GM12865 (cell line): ENCODE data around the gene CDH13.

Experiments
- DNase-seq: peaks from one replicate; pipeline ENCODE4 v3.0.0; 2010; ENCODE audit warnings: low read depth
- H3K4me3 ChIP-seq: 2 replicates; pipeline ENCODE4 v1.5.1; 2011; ENCODE audit warnings: mild to moderate bottlenecking, low read depth, low read length, control low read depth
- CTCF ChIP-seq: IDR thresholded peaks from 2 replicates; pipeline ENCODE4 v1.5.1; 2011; ENCODE audit warnings: low read length, control low read depth, low read depth, inconsistent platforms; ENCODE audit not compliant: insufficient read depth; ENCODE audit errors: missing control alignments

Gene CDH13

DNA sequence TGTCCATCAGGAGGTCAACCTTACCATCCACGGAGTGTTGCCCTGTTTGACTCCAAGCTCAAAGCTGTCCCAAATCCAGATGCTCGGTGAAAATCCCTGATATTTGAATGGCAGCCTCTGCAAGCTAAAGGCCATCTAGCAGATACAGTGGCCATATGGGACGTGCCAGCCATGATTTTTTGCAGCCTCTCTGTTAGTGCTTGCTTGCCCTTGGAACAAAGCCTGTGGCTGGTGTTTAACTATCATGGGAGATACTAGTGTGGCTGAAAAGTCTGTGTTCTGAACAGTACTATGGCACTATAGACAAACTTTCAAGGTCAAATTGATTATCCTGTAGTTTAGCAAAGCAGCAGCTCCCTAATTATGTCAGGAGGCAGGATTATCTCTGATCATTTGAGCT lies 214.3 kb downstream of the CDH13 start:
- no peak for DNase-seq
- no peak overlapping the region for H3K4me3 ChIP-seq
- no peak for TF ChIP-seq CTCF

GRCh38 chr16:82843606-82844271 lies 217.0 kb downstream of the CDH13 start:
- no peak for TF ChIP-seq CTCF
- no peak for DNase-seq
- no peak overlapping the region for H3K4me3 ChIP-seq

DNA sequence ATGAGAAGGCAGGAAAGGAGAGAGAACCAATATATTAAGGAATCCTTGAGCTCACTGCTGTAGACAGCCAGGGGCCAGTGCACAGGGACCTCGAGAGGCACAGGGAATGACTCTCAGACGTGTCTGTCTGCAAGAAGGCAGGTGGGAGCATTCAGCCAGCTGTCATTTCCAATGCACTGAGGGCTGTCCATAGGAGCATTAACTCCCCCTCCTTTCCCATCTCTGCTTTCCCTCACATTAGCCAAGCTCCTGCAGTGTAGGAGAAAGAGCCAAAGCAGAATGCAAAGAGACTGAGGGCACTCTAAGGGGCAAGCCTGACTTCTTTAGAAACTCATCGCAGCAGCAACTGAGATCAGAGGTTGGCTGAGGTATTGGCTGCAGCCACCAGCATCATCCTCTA lies 218.3 kb downstream of the CDH13 start:
- no peak for DNase-seq
- no peak overlapping the region for H3K4me3 ChIP-seq
- TF ChIP-seq CTCF, result no peak

DNA sequence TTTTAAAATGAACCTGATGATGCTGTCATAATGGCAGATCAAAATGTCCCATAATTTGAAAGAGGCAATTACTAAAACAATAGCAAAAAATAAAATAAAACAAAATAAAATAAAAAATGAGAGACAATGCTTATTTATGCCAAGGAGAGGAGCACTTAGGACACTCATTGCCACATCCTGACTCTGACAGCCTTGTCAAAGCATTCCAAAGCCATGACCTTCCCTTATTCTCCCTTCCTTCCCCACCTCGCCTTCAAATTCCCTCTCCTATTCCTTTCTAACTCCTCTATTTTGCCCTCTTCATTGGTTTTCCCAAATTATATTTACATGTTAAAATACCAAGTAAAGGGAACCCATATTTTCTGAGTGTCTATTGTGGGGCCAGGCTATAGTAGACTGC lies 220.0 kb downstream of the CDH13 start:
- DNase-seq, result no peak
- H3K4me3 ChIP-seq, result no peak overlapping the region
- no peak for TF ChIP-seq CTCF

DNA sequence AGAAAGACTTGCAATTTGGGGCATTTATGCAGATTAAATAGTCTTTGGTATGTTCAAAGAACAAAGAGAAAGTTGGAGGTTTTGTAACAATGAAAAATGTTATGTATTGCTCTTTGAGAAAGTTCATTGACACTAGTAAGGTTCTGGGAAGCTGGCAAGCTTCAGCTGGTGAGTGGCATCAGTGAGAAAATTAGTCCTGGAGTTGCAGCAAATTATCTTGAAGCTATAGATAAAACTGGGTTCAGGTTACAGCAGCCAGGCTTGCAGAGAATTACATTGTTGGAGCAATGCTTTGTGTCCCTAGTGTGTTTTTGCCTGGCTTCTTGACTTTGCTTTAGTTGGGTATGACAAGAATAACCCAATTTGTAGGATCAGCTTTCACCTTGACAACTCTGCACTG lies 221.2 kb downstream of the CDH13 start:
- no peak for TF ChIP-seq CTCF
- H3K4me3 ChIP-seq, result no peak overlapping the region
- DNase-seq, result no peak

DNA sequence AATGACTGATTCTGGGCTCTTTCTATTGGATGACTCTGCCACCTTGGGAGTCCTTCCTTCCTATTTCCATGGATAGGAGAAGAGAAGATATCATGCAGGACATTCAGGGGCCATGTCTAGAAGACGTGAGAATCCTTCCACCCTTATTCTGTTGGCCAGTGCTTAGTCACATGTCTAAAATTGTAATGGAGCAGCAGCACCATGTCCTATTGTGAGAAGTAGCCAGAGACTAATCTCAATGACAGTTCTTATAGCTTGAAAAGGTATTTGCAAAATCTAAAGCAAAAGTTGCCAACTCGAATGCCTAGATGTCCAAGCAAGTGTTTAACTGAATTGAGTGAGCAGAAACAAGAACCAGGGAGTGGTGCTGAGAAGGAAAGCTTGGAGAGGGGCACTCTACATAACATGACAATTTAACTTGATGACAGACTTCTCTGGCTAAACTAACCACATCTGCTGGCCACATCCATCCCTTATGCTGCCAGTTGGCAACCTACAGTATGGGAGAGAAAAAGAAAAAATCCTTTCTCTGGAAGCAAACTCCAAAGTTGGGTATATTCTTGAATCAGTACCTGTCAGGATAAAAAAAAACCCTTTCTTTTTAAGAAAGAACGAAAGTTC lies 225.7 kb downstream of the CDH13 start:
- no peak for DNase-seq
- no peak overlapping the region for H3K4me3 ChIP-seq
- TF ChIP-seq CTCF, result no peak

- no peak for DNase-seq
- no peak for TF ChIP-seq CTCF
- H3K4me3 ChIP-seq, result no peak overlapping the region
Measured at GRCh38 chr16:82855471-82855870, 228.7 kb downstream of the CDH13 start.
